Fibroblast of lung (primary cell): ENCODE measurements around the gene PIN1. TPM values are rescaled to one million over a fixed set of nuclear protein-coding genes. Genes with fewer than 3 reads are reported as not detected.

ENCODE experiments used
- DNase-seq, 2 donors: peaks; one replicate each; pipeline versions ENCODE4 v3.0.0 to v3.0.0-alpha.2; 2010; ENCODE audit warnings: low read depth in 2 of 2
- H2AFZ ChIP-seq: 2 replicates; pipeline ENCODE4 v1.5.1; 2012; ENCODE audit warnings: low read length, control low read depth, inconsistent platforms
- H3K27ac ChIP-seq: 2 replicates; pipeline ENCODE4 v1.5.1; 2011; ENCODE audit warnings: low read length, control low read depth; ENCODE audit not compliant: insufficient read depth
- H3K27me3 ChIP-seq: 2 replicates; pipeline ENCODE4 v1.5.1; 2011; ENCODE audit warnings: mild to moderate bottlenecking, low read length; ENCODE audit not compliant: control insufficient read depth, insufficient read depth
- H3K36me3 ChIP-seq: 2 replicates; pipeline ENCODE4 v1.5.1; 2011; ENCODE audit warnings: low read length; ENCODE audit not compliant: control insufficient read depth, insufficient read depth
- H3K4me1 ChIP-seq: 2 replicates; pipeline ENCODE4 v1.5.1; 2011; ENCODE audit warnings: low read length; ENCODE audit not compliant: control insufficient read depth, insufficient read depth; ENCODE audit errors: extremely low read depth
- H3K4me2 ChIP-seq: 2 replicates; pipeline ENCODE4 v1.5.1; 2011; ENCODE audit warnings: low read length, control low read depth; ENCODE audit not compliant: insufficient read depth; ENCODE audit errors: extremely low read depth
- H3K4me3 ChIP-seq, 4 experiments: fragments of 200-600 bp in 1 of 4; sonication (generic) in 1 of 4; replicated peaks in 1 of 4; 2 replicates each; pipeline ENCODE4 v1.5.1; 2011 to 2016; ENCODE audit warnings: low read length in 4 of 4, low read depth in 3 of 4, mild to moderate bottlenecking in 3 of 4, control low read depth in 2 of 4, inconsistent platforms in 1 of 4, mixed read lengths in 1 of 4; ENCODE audit not compliant: insufficient read depth in 1 of 4; ENCODE audit errors: control extremely low read depth in 1 of 4
- H3K79me2 ChIP-seq: 2 replicates; pipeline ENCODE4 v1.5.1; 2012; ENCODE audit warnings: mild to moderate bottlenecking, low read length, inconsistent platforms; ENCODE audit not compliant: control insufficient read depth, insufficient read depth
- H3K9ac ChIP-seq: 2 replicates; pipeline ENCODE4 v1.5.1; 2011; ENCODE audit warnings: mild to moderate bottlenecking, low read length, control low read depth; ENCODE audit not compliant: insufficient read depth
- H3K9me3 ChIP-seq: 2 replicates; pipeline ENCODE4 v1.5.1; 2012; ENCODE audit warnings: low read depth, low read length; ENCODE audit not compliant: control insufficient read depth, insufficient read depth
- H4K20me1 ChIP-seq: 2 replicates; pipeline ENCODE4 v1.5.1; 2011; ENCODE audit warnings: low read length; ENCODE audit not compliant: control insufficient read depth, insufficient read depth; ENCODE audit errors: extremely low read depth
- CTCF ChIP-seq, 2 donors: IDR thresholded peaks in 1 of 2; conservative IDR thresholded peaks in 1 of 2; 1 replicate in 1 of 2; 2 replicates in 1 of 2; pipeline ENCODE4 v1.5.1; 2011 to 2012; ENCODE audit warnings: low read length in 2 of 2, control low read depth in 1 of 2, inconsistent platforms in 1 of 2, low read depth in 1 of 2, mild to moderate bottlenecking in 1 of 2
- EZH2 ChIP-seq: IDR thresholded peaks from 2 replicates; pipeline ENCODE4 v1.5.1; 2012; ENCODE audit warnings: low read length, control low read depth, mild to moderate bottlenecking; ENCODE audit errors: missing control alignments
- polyA plus RNA-seq, 2 donors: library from polyadenylated mRNA; depleted of rRNA in 1 of 2; stranded (reverse) in 1 of 2; unstranded in 1 of 2; fragments of >200 nt; gene quantifications; 2 replicates each; pipeline ENCODE4 v1.2.1, GENCODE V29; 2011 to 2012; ENCODE audit warnings: missing spikeins in 1 of 2
- total RNA-seq: library from RNA; depleted of rRNA; stranded (reverse); fragments of >200 nt; gene quantifications from 2 replicates; pipeline ENCODE4 v1.2.1, GENCODE V29; 2014

The PIN1 gene
- total and polyA plus RNA-seq, 2 donors (not counting 1 experiment from before 2014, with no cell fraction given) = 33.4 to 98.8 TPM

GRCh38 chr19:9791552-9792205 lies 43.4 kb upstream of the PIN1 start:
- peak; percentile 92 to 96 for DNase-seq
- Histone ChIP-seq H4K20me1 (no peaks in the 10 kb centered on the region), H3K27ac (peak overlapping the region; percentile 65), H3K4me3 (peak overlapping the region; percentile 56 to 68 (median 64)), H2AFZ (peak overlapping the region; percentile 88), H3K36me3 (no peaks in the 10 kb centered on the region), H3K9ac (peak overlapping the region; percentile 59), H3K79me2 (no peaks in the 10 kb centered on the region), H3K27me3 (no peaks in the 10 kb centered on the region), H3K4me2 (peak overlapping the region; percentile 66), H3K4me1 (no peaks in the 10 kb centered on the region), H3K9me3 (no peaks in the 10 kb centered on the region)
- no peak for TF ChIP-seq EZH2

- Histone ChIP-seq H3K27me3 (no peaks in the 10 kb centered on the region), H3K9ac (peak overlapping the region; percentile 66), H3K4me2 (peak overlapping the region; percentile 78), H4K20me1 (no peaks in the 10 kb centered on the region), H2AFZ (peak overlapping the region; percentile 95), H3K4me3 (peak overlapping the region; percentile 69 to 75 (median 74)), H3K27ac (peak overlapping the region; percentile 65), H3K79me2 (no peaks in the 10 kb centered on the region), H3K4me1 (no peaks in the 10 kb centered on the region), H3K36me3 (no peaks in the 10 kb centered on the region), H3K9me3 (no peaks in the 10 kb centered on the region)
- DNase-seq = peak; percentile 91 to 93
- no peak for TF ChIP-seq EZH2
- TF ChIP-seq CTCF (conservative IDR thresholded peaks at IDR 0.05 in 1 of 2, IDR thresholded peaks at IDR 0.05 in 1 of 2; ENCODE audit: low read depth in 1 of 2, low read length in 2 of 2) = no peak
These were observed 42.7 kb upstream of the PIN1 start for GRCh38 chr19:9792206-9793070.

- no peaks in the 10 kb centered on the region for H3K36me3 ChIP-seq
- no peaks in the 10 kb centered on the region for H3K27me3 ChIP-seq
- peak overlapping the region; percentile 66 for H3K9ac ChIP-seq
- H4K20me1 ChIP-seq = no peaks in the 10 kb centered on the region
- H3K79me2 ChIP-seq = no peaks in the 10 kb centered on the region
- H3K27ac ChIP-seq = peak overlapping the region; percentile 38
- peak; percentile 44 to 58 for DNase-seq
- H3K4me2 ChIP-seq = peak overlapping the region; percentile 78
- H2AFZ ChIP-seq = peak overlapping the region; percentile 95
- peak overlapping the region; percentile 69 to 75 (median 74) for H3K4me3 ChIP-seq
- H3K9me3 ChIP-seq = no peaks in the 10 kb centered on the region
- TF ChIP-seq EZH2 (no peak), CTCF (conservative IDR thresholded peaks at IDR 0.05 in 1 of 2, IDR thresholded peaks at IDR 0.05 in 1 of 2; ENCODE audit: low read depth in 1 of 2, low read length in 2 of 2) (no peak)
- no peaks in the 10 kb centered on the region for H3K4me1 ChIP-seq
These were observed 42.0 kb upstream of the PIN1 start for GRCh38 chr19:9793071-9793591.
